Prostate gland (tissue), 2 donors: Measurements from ENCODE around the gene ZNF674.

ENCODE experiments used
- POLR2A ChIP-seq: fragments of 450-650 bp; IDR thresholded peaks from one replicate; pipeline ENCODE4 v1.6.1; 2016; ENCODE audit warnings: antibody characterized with exemption, mild to moderate bottlenecking
- POLR2AphosphoS5 ChIP-seq: sonication (generic); formaldehyde crosslinking; IDR thresholded peaks from one replicate; pipeline ENCODE4 v1.6.1; 2017; ENCODE audit warnings: antibody characterized with exemption
- TF ChIP-seq, protein P1 (sequence below), 4 experiments: fragments of 200-600 bp in 2 of 4; fragments of 450-650 bp in 2 of 4; sonication (generic) in 2 of 4; IDR thresholded peaks; 1 replicate in 3 of 4; 2 replicates in 1 of 4; pipeline ENCODE4 v1.5.1; 2016 to 2019; ENCODE audit warnings: antibody characterized with exemption in 4 of 4, mild to moderate bottlenecking in 2 of 4, moderate library complexity in 2 of 4

GRCh38 chrX:46574774-46575381 lies 29.7 kb upstream of the ZNF674 start:
- no peak for TF ChIP-seq POLR2AphosphoS5
- TF ChIP-seq, protein P1, sequence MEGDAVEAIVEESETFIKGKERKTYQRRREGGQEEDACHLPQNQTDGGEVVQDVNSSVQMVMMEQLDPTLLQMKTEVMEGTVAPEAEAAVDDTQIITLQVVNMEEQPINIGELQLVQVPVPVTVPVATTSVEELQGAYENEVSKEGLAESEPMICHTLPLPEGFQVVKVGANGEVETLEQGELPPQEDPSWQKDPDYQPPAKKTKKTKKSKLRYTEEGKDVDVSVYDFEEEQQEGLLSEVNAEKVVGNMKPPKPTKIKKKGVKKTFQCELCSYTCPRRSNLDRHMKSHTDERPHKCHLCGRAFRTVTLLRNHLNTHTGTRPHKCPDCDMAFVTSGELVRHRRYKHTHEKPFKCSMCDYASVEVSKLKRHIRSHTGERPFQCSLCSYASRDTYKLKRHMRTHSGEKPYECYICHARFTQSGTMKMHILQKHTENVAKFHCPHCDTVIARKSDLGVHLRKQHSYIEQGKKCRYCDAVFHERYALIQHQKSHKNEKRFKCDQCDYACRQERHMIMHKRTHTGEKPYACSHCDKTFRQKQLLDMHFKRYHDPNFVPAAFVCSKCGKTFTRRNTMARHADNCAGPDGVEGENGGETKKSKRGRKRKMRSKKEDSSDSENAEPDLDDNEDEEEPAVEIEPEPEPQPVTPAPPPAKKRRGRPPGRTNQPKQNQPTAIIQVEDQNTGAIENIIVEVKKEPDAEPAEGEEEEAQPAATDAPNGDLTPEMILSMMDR (IDR thresholded peaks at IDR 0.05), result no peak
- no peak for TF ChIP-seq POLR2A
